Stimulated activated CD8-positive, alpha-beta memory T cell treated with anti-CD3 and anti-CD28 coated beads, Interleukin-12 subunit alpha, Interleukin-12 subunit beta, amount 100 ng/mL, for 1 hour (primary cell): Measurements from ENCODE around the gene GRWD1.

ENCODE experiments used
- DNase-seq: peaks from one replicate; pipeline ENCODE4 v3.0.0-alpha.2; 2020; ENCODE audit warnings: low read depth

The GRWD1 gene

DNA sequence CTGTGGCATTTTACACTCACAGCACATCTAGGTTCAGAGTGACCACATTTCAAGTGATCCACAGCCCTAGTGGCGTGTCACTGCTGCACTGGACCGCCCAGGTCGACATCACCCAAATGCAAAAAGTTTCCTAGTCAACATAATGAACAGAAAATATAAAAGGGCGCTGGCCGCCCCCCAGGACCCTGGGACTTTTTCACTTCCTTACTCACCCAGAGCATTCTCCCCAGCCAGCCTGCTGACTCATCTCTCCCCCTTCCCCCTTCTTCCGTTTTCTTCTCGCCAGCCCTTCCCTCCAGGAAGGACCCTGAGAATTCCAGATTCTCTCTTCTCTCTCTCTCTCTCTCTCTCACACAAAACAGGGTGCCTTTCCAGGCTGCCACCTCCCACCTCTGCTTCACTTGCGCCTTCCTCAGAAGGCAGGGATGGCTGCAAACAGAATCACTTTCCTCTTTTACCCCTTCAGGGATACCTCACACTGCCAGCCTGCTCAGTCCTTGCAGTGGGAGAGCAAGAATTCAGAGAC, 21.0 kb upstream of the GRWD1 start:
- DNase-seq = no peak

DNA sequence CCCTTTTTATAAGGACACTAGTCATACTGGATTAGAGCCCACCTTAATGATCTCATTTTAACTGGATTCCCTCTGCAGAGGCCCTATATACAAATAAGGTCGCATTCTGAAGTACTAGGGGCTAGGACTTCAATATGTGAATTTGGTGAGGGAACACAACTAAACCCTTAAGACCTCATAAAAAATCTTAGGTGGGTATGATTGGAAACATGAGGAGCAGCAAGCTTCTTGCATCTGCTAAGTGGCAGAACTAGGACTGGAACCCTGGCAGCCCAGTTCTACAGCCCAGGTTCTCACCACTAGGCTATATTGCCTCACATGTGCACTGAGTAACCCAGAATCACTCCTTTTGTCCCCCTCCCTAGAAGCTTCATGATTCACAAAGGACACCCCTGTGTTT, 17.1 kb upstream of the GRWD1 start:
- DNase-seq = no peak

DNA sequence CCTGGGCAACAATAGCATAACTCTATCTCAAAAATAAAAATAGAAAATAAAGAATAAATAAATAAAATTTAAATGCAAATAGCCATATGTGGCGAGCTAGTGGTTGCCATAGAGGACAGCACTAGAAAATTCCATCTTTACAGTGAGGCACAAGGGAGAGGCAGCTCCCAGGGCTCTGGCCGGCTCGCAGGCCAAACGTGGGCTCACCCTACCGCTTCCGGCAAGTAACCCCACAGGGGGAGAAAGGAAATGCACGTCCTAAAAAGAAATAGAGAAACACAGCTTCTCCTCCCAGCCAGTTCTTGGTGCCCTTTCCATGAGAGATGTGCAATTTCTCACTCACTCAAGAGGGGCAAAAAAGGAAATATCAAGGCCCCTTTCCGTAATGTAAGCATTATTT, 12.4 kb upstream of the GRWD1 start:
- DNase-seq = no peak

DNA sequence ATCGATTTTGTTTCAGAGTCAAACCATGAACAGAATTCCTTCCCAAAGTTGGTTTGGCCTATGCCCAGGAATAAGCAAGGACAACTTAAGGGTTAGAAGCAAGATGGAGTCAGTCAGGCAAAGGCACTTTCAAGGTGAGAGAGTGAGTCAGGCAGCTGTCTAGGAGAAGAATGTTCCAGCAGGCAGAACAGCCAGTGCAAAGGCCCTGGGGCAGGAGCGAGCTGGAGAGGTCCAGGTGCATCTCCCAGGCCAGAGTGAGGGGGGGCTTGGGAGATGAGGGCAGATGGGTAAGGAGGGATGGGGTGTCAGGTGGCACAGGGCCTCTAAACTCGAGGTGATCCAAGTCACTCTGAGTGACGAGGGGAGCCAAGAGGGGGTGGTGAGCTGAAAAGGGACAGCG, 9.2 kb upstream of the GRWD1 start:
- no peak for DNase-seq

DNA sequence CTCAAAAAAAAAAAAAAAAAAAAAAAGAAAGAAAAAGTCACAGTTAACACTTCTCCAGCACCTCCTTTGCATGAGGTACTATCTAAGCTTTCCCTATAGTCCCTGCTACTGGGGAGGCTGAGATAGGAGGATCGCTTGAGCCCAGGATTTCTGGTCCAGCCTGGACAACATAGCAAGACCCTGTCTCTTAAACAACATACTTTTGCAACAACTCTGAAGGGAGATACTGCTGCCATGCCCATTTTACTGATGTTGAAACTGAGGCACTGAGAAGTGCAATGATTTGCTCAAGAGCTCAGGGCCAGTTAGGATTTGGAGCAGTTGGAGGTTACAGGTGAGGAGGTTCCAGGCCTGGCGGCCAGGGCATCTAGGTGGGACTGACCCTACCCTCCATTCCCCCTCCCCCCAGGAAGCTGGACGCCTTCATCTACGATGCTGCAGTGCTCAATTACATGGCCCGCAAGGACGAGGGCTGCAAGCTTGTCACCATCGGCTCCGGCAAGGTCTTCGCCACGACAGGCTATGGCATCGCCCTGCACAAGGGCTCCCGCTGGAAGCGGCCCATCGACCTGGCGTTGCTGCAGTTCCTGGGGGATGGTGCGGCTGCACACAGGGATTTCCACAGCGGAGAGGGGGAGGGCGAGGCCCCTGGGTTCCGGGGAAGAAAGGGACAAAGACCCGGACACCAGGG, 4.3 kb upstream of the GRWD1 start:
- no peak for DNase-seq

DNA sequence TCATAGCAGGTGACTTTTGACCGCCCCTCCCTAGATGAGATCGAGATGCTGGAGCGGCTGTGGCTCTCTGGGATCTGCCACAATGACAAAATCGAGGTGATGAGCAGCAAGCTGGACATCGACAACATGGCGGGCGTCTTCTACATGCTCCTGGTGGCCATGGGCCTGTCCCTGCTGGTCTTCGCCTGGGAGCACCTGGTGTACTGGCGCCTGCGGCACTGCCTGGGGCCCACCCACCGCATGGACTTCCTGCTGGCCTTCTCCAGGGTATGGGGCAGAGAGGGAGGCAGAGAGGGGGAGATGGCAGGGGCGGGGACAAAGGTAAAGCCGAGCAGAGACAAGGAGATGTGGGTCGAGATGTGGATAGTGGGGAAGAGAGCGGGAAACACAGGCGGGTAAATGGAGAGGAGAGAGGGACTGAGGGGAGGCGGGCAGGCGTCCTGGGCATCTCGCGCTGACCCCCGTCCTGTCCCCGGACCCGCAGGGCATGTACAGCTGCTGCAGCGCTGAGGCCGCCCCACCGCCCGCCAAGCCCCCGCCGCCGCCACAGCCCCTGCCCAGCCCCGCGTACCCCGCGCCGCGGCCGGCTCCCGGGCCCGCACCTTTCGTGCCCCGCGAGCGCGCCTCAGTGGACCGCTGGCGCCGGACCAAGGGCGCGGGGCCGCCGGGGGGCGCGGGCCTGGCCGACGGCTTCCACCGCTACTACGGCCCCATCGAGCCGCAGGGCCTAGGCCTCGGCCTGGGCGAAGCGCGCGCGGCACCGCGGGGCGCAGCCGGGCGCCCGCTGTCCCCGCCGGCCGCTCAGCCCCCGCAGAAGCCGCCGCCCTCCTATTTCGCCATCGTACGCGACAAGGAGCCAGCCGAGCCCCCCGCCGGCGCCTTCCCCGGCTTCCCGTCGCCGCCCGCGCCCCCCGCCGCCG, 3.4 kb upstream of the GRWD1 start:
- no peak for DNase-seq

DNA sequence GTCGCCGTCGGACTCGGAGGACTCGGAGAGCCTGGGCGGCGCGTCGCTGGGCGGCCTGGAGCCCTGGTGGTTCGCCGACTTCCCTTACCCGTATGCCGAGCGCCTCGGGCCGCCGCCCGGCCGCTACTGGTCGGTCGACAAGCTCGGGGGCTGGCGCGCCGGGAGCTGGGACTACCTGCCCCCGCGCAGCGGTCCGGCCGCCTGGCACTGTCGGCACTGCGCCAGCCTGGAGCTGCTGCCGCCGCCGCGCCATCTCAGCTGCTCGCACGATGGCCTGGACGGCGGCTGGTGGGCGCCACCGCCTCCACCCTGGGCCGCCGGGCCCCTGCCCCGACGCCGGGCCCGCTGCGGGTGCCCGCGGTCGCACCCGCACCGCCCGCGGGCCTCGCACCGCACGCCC, 2.5 kb upstream of the GRWD1 start:
- DNase-seq = no peak

DNA sequence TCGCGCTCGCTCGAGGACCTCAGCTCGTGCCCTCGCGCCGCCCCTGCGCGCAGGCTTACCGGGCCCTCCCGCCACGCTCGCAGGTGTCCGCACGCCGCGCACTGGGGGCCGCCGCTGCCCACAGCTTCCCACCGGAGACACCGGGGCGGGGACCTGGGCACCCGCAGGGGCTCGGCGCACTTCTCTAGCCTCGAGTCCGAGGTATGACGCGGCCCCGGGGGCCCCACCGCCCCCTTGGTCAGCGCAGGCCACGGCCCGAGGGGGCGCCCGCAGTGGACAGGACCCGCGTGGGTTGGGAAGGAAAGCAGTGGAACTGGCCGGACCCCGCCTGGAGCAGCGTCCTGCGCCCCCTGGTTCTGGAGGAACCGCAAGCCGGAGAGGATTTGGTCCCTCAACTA, 2.1 kb upstream of the GRWD1 start:
- no peak for DNase-seq

DNA sequence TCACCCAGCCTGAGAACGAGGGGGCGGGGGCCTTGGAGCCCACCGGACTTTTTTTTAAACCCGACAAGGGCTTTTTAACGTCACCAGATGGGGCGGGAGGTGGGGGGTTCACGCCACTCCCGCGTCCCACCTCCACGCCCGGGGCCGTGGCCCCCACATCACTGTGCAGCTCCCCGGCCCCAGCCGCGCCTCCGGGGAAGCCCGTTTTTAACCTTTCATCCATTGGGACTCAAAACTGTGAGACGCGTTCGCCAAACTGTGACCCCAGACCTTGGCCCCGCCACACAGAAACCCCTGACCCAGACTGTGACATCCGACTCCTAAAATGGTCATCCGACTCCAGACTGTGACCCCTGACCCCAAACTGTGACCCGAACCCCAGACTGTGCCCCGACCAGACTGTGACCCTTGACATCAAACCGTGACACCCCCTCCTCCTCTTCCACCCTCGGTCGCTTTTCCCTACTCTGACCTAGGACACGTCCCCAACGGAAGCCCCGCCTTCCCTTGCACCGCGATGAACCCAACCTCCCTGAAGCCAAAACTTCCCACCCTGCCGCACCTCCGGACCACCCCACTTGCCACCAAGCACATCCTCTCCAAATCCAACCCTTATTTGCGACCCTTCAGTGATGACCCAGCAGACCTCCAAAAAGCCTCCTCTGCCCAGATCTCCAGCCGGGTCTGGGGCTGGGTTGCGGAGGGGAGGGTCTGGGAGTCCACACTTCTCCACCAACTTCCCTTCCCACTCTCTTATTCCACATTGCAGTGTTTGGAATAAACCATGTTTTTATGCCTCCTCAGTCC, 1.5 kb upstream of the GRWD1 start:
- no peak for DNase-seq

DNA sequence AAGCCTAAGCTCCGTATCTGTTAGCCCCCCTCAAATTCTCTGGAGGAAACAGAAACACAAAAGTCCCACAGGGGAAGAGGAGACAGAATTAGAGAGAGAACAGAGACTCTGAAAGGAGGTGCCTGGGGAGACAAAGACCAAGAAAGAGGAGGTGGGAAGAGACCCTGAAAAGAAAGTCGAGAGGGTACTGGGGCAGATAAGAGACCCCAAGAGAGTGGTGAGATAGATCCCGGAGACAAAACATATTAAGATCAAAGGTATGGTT, 915 bp upstream of the GRWD1 start:
- no peak for DNase-seq

DNA sequence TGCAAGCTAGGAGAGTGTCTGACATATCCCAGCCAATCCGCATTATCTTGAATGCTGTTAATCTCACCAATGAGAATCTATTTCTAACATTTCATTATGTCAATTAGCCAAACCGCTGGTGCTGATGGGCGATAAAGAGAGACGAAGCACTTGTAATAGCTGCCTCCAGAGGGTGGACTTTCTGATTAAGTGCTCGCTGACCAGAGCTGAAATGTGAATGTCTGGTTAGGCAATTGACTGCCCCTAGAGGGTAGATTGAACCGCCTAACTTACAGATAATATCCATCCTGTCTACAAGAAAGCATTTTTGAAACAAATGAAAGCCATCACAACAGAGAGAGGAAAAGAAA, 552 bp upstream of the GRWD1 start:
- no peak for DNase-seq

DNA sequence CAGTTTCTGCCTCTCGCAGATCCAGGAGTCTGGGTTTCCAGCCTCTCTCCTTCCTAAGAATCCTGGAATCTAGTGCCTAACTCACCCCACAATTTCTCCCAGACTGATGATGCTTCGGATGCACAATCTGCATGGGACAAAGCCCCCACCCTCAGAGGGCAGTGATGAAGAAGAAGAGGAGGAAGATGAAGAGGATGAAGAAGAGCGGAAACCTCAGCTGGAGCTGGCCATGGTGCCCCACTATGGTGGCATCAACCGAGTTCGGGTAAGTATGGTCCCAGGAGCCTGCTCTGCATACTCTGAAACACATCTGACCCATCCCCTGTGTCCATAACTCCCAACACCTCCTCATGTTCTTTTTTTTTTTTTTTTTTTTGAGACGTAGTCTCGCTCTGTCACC, 796 bp downstream of the GRWD1 start:
- DNase-seq = no peak

DNA sequence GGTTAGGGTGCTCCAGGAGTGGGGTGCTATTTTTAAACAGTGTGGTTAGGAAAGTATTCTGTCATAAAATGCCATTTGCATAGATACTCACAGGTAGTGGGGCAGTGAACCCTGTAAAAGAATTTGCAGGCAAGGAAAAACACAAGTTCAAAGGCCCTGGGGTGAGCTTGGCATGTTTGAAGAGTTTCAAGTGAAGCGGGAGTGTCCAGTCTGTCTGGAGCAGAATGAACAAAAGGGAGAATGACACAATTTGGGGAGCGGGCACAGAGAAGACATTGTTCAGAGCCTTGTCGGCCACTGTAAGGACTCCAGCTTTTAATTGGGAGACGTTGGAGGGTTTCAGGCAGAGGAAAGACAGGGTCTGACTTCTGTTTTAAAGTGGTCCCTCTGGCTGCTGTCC, 2.8 kb downstream of the GRWD1 start:
- no peak for DNase-seq

DNA sequence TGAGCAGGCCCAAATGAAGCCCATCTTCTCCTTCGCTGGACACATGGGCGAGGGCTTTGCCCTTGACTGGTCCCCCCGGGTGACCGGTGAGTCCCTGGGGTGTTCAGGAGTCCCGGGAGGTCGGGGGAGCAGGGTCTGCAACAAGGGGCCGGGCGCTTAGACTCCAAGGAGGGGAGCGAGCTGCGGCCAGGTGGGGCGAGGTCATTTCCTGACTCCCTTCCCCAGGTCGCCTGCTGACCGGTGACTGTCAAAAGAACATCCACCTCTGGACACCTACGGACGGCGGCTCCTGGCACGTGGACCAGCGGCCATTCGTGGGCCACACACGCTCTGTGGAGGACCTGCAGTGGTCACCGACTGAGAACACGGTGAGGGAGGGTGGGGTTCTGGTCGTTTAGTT, 4.7 kb downstream of the GRWD1 start:
- DNase-seq = no peak

DNA sequence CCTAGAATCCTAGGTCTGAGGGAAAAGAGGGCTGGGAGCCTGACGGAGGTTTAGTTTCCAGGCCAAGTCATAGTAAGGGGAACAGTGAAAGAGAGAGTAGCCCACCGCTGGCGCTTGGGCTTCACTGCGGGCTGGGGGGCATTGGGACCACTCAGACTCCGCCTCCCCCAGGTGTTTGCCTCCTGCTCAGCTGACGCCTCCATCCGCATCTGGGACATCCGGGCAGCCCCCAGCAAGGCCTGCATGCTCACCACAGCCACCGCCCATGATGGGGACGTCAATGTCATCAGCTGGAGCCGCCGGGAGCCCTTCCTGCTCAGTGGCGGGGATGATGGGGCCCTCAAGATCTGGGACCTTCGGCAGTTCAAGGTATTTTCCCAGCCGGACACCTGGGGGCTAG, 5.1 kb downstream of the GRWD1 start:
- no peak for DNase-seq

DNA sequence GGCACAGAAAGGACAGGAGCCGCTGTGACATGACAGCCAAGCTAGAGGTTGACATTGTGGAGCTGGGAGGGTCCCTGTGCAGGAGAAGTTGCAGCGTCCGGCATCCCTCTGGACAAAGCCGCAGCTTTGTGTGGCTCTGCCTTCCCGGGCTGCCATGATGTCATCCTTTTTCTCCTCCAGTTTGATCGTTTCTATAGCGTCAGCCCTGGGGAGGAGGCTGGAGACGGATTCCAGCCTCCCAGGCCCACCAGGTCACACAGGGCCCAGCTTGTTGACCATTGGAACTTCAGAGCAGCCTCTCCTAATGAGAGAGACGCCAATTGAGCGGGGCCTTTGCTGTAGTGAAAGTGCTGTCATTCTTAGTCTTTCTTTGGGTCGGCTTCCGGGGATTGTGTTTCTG, 5.8 kb downstream of the GRWD1 start:
- DNase-seq = no peak

DNA sequence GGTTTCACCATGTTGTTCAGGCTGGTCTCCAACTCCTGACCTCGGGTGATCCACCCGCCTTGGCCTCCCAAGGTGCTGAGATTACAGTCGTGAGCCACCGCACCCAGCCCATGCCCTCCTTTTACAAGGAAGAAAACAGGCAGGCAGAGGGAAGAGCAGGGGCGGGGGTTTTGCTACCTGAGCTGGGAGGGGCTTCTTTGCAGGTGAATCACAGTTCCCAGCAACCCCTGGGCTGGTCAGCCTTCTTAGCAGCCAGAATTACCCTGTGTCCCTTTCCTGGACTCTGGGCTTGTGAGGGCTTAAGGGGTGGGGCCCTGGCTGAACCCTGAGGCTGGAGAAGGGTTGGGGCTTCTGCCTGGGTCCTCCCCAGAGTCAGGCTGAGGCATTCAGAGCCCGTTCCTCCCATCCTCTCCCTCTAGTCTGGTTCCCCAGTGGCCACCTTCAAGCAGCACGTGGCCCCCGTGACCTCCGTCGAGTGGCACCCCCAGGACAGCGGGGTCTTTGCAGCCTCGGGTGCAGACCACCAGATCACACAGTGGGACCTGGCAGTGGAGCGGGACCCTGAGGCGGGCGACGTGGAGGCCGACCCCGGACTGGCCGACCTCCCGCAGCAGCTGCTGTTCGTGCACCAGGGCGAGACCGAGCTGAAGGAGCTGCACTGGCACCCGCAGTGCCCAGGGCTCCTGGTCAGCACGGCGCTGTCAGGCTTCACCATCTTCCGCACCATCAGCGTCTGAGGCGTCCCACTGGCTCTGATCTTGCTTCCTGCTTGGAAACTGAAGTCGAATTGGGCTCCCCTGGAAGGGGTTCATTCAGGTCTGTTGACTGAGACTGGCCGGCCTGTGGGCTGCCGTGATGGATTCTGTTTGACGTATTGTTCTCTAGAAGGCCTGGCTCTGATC, 6.8 kb downstream of the GRWD1 start:
- no peak for DNase-seq

DNA sequence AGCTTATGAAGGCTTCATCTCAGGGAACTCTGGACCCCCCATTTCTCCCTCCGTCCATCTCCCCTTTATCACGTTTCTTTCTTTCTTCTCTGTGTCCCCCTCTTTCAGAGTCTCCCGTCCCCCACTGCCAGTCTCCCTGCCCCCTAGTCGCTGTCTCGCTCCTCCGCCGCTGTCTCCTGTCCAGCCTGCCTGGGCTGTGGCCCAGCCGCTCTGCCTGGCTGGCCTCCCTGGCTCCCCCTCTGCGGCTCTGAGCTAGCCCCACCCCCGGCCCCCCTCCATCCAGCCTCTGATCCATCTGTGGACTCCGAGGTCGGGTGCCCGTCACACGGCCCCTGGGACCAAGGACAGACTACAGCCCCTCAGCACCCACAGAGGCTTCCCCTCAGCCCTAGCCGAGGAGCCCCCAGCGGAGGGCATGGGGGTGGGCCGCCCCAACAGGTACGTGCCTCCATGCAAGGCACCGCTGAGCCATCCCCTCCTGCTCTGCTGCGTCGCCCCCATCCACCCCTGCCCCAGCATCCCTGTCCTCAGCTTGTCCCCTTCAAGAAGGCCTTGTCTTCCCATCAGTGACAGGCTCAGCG, 8.5 kb downstream of the GRWD1 start:
- no peak for DNase-seq

DNA sequence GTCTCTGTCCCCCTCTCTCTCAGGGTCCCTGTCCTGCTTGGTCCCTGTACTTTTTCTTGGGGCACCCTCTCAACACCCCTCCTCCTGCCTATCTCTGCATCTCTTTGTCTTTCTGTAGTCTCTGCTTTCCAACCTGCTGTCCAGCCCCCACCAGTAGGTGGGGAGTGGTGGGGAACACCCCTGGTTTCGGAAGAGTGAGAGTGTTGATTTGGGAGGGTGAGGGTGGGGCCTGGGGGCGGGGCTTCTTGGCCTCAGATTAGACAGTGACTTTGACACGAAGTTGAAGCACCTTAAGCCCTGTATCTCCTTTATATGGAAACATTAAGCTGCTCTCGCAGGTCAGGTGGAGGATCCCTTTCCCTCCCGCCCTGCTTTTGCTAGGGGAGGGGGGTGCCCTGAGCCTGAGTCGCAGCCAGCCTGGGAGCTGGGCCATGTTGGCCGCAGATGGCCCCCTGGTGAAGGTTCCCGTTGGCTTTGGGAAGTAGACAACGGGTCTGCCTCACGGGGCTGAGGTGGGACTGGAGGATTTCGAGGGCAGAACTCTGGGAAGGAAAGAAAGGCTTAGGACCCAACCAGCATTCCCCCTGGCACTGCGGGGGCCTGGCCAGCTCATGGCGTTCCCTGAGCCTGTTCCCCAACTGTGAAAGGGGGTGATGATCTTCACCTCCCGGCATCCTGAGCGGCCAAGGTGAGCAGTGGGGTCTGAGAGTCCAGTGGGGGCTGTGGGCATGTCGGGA, 9.6 kb downstream of the GRWD1 start, which contains the start of gene KCNJ14:
KCNJ14 (plus strand) TSS at position 404 of the 737 bp plus-strand sequence. CDS start 6,151 bp downstream, outside the sequence.
- no peak for DNase-seq

DNA sequence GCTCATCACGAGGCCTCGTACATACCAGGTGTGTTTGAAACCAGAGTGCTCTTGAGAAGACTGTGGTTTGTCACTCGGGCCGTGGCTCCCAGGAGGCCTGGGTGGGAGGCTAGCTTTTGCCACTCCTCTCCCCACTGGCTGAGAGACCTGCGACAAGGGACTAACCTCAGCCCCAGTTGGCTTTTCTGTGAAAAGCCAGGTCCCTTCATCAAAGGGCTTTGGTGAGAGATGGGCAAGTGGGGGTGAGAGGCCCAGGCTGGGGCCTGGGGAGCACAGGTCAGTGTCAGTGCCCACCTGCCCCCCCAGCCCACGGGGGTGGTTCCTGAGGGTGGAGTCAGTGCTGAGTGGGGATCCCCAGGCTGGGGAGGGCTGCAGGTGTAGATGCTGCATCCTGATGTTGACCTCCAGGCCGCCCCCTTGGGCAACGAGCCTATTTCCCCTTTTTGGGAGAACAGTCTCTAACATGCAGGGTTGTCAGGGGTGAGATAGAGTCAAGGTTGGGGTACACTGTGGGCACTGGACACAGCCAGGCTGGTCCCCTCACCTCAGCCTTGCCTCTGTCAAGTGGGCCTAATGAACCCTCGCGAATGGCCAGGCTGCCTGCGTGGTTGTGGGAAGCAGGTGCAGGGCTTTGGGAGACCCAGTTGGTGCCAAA, 10.3 kb downstream of the GRWD1 start:
- DNase-seq = no peak
